NCI-H524 (cell line): ENCODE data around the gene UCMA.

Experiments used
- DNase-seq, 2 experiments: peaks; one replicate each; lab custom pipeline; 2025; lab: John Stamatoyannopoulos, UW

Gene UCMA

GRCh38 chr10:13187135-13187534 lies 47.0 kb downstream of the UCMA start:
- no peak for DNase-seq

GRCh38 chr10:13184730-13185514 lies 49.3 kb downstream of the UCMA start:
- DNase-seq, result no peak

- no peak for DNase-seq
Observed at GRCh38 chr10:13184276-13184675, 49.9 kb downstream of the UCMA start.

- no peak for DNase-seq
Observed at GRCh38 chr10:13183625-13184024, 50.5 kb downstream of the UCMA start.

- no peak for DNase-seq
Observed at GRCh38 chr10:13182424-13182823, 51.8 kb downstream of the UCMA start.

GRCh38 chr10:13180788-13181187 lies 53.4 kb downstream of the UCMA start:
- DNase-seq, result no peak

GRCh38 chr10:13173616-13174015 lies 60.6 kb downstream of the UCMA start:
- DNase-seq, result no peak
